Measurements from ENCODE around the gene ACTRT2.

The ACTRT2 gene

GRCh38 chr1:3056641-3057040 is 35.4 kb downstream of the ACTRT2 start:
- no peak for DNase-seq

- no peak for DNase-seq
Measured at GRCh38 chr1:3058263-3059030, 37.2 kb downstream of the ACTRT2 start.

- DNase-seq = no peak
Measured at GRCh38 chr1:3060127-3060526, 38.9 kb downstream of the ACTRT2 start.

- no peak for DNase-seq
Measured at GRCh38 chr1:3060601-3061551, 39.6 kb downstream of the ACTRT2 start.

DNA sequence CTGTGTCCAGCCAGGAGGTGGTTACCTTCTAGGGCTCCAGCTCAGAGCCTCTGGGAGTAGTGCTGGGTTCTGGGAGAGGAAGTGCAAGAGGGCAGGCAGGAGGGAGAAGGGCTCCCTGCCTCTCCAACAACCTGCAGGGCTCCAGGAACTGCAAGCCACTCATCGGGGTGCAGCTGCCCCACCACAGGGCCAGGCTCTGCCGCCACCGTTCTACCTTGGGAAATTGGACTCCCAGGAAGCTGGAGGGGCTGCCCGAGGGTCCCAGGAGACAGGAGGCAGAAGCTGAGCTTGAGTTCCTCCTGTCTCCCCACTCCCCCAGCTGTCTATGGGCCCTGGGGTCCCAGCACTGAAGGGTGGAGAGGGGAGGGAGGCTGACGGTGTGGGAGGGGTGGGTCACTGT is 40.3 kb downstream of the ACTRT2 start:
- DNase-seq = no peak

DNA sequence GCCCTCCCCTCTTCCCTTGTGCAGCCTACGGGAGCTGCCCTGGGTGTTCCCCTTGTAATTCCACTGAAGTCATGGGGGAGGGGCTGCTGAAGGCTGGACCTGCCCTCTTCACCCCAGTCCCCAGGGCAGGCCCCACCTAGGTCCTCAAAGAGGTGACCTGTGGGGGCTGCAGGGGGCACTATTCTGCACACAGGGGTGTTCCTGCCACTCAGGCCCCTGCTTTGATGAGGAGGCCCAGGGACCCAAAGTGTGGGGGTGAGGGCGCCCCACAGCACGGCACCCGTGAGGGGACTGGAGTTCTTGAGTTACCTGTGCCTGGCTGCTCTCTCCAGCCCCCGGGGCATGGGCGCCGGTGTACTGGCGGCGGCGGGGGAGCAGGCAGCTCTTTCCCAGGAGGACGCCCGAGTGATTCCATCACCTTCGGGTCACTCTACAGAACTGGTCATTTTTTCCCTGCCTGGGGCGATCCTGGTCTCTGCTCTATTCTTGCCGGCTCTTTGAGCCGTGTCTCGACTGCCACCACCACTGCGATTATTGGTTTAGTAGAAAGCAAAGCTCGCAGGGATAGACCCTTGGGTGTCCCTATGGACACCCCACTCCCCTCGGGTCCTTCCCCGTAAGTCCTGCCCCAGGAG is 40.8 kb downstream of the ACTRT2 start:
- DNase-seq = no peak

- no peak for DNase-seq
Measured at GRCh38 chr1:3062616-3063378, 41.5 kb downstream of the ACTRT2 start.

- no peak for DNase-seq
Measured at GRCh38 chr1:3063379-3064295, 42.4 kb downstream of the ACTRT2 start.

- DNase-seq = no peak
Measured at GRCh38 chr1:3064296-3064850, 43.1 kb downstream of the ACTRT2 start.

DNA sequence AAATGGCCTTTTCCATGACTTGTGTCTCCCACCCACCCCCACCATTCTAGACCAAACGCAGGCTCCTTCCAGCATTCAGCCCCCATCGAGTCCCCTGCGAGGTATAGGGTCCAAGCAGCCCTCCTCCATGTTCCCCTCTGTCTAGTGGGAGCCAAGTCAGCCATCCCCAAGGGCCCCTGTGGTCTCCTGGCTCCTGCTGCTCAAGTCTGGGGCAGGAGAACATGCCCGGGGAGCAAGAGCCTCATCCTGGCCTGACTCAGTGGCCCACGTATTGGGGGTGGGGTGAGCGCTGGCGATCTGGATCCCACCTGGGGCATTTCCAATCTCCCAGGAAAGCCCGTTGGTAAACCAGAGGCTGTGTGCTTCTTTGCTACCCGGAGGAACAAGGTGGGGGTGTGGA is 43.6 kb downstream of the ACTRT2 start:
- no peak for DNase-seq

GRCh38 chr1:3065396-3065795 is 44.1 kb downstream of the ACTRT2 start:
- no peak for DNase-seq

DNA sequence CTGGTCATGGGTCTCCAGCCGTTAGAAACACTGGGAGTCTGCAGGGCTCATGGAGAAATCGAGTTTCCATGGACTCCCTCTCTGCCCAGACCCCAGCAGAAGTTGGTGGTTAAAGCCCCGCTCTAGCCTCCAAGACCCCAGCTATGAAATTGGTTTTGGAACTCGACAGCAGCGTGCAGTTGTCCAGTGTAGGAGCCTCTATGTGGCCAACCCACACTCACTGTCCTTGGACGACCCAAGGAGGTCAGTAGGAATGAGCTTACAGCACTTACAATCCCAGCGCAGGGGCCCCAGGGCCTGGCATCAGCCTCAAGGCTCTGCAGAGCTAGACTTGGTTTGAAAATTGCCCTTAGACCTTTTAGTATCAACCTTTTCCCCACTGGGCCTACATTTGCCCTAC is 44.5 kb downstream of the ACTRT2 start:
- no peak for DNase-seq

DNA sequence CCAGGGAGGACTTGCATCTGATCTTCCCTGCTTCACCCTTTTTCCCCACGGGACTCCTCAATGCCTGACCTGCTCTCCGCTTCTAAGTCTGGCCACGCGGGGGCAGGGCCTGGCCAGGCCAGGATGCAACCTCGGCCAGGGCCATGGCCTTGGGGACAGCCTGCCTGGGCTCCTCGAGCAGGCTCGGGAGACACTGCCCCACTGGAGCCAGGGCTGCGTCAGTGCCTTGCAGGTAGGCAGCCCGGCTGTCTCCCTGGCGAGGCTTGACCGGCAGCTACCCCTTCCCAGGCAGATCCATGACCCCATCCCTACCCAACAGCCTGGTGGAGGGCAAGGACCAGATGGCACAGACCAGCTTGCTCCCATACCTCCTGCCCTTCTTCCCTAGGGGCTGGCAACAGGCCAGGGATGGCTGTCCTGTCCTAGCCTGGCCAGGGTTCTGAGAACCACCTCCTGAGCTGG is 45.0 kb downstream of the ACTRT2 start:
- no peak for DNase-seq

- no peak for DNase-seq
Measured at GRCh38 chr1:3066826-3067225, 45.6 kb downstream of the ACTRT2 start.

DNA sequence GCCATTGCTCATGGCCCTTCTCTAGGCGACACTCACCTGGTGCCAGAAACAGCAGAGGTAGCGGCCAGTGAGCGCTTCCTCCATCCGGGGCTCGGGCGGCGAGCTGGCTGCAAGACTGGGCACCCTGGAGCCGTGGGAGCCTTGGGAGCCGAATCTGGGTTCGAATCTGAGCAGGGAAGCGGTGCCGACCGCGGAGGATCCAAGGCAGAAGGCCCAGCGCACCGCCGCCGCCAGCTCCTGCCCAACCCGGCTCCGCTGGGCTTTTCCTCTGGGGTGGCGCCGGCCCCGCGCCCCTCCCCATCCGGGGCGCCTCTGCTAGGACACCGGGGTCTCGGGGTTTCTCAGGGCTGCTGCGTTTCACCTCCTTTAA is 46.0 kb downstream of the ACTRT2 start:
- DNase-seq = no peak

GRCh38 chr1:3067671-3068563 is 46.6 kb downstream of the ACTRT2 start:
- no peak for DNase-seq

- DNase-seq = no peak
Measured at GRCh38 chr1:3068564-3069431, 47.5 kb downstream of the ACTRT2 start, which contains the start of gene PRDM16. PRDM16 (plus strand) TSS chr1:3069203; CDS start chr1:3069260, 57 bp downstream.

DNA sequence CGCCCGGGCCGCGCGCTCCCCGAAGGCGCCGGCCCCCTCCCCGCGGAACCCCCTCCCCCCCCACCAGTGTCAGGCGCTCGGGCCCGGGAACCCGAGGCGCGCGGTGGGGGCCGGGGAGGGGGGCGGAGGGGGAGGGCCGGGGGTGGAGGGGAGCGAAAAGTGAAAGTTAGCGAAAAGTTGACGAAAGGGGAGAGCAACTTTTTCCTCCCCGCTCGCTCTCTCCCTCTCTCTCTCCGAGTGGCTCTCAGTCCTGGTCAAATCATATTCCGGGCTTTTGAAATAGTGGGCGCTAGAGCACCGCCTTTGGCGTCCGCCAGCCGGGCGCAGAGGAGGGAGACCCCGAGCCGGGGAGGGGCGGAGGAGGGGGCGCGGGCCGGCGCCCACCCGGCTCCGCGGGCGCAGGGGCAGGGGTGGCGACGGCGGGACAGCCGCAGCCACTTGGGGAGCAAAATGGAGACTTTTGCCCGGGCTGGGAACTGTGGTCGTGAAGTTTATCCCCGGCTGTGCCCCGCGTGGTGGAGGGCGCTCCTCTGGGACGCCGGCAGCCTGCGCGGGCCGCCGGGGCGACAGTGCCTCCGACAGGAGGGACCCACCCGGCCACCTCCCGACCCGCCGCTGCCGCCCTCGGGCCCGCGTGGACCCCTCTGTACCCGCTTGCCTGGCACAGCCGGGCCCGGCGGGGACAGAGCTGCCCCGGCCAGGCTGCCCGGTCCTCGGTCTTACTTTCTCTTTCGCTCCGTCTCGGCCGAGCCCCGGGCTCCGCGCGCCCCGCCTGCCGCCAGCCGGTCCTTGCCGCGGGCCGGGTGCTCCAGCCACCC is 48.4 kb downstream of the ACTRT2 start:
- no peak for DNase-seq

Data from NCI-H2081 (cell line).